Fibroblast of lung (primary cell): ENCODE results near the gene GADL1.

Source experiments
- CTCF ChIP-seq, 2 donors: IDR thresholded peaks in 1 of 2; conservative IDR thresholded peaks in 1 of 2; 1 replicate in 1 of 2; 2 replicates in 1 of 2; pipeline ENCODE4 v1.5.1; 2011 to 2012; ENCODE audit warnings: low read length in 2 of 2, control low read depth in 1 of 2, inconsistent platforms in 1 of 2, low read depth in 1 of 2, mild to moderate bottlenecking in 1 of 2
- EZH2 ChIP-seq: IDR thresholded peaks from 2 replicates; pipeline ENCODE4 v1.5.1; 2012; ENCODE audit warnings: low read length, control low read depth, mild to moderate bottlenecking; ENCODE audit errors: missing control alignments

- TF ChIP-seq CTCF (conservative IDR thresholded peaks at IDR 0.05 in 1 of 2, IDR thresholded peaks at IDR 0.05 in 1 of 2; ENCODE audit: low read depth in 1 of 2, low read length in 2 of 2): no peak
- no peak for TF ChIP-seq EZH2
Observed at GRCh38 chr3:30890907-30891306, 3.6 kb downstream of the GADL1 start.
